OCI-LY7 (cell line): ENCODE data around the gene MISP3. TPM values are rescaled to one million over a fixed set of nuclear protein-coding genes. Genes with fewer than 3 reads are reported as not detected.

Experiments used
- BruUV-seq: library from RNA; stranded (reverse); fragments of 400-500 nt; replicated peaks from 2 replicates; lab custom pipeline; 2021; lab: Mats Ljungman, UMichigan
- CTCF ChIA-PET: fragments of 300-600 bp; sonication (Branson Sonifier 250); formaldehyde crosslinking; loops from one replicate; lab custom pipeline; 2022; ENCODE audit warnings: antibody characterized with exemption; ENCODE audit not compliant: unreplicated experiment; lab: Charles Lee
- POLR2A ChIA-PET: fragments of 300-600 bp; sonication (Branson Sonifier 250); formaldehyde crosslinking; loops from one replicate; lab custom pipeline; 2022; ENCODE audit warnings: antibody characterized with exemption; lab: Charles Lee
- DNase-seq: peaks from one replicate; pipeline ENCODE4 v3.0.0-alpha.2; 2015; ENCODE audit warnings: low spot score
- H2AFZ ChIP-seq: fragments of 200-600 bp; sonication (generic), shearing (Covaris generic); 2 replicates; pipeline ENCODE4 v1.6.1; 2014; ENCODE audit warnings: mild to moderate bottlenecking, antibody characterized with exemption, low read length, moderate library complexity
- H3K27ac ChIP-seq: fragments of 200-600 bp; sonication (generic); 2 replicates; pipeline ENCODE4 v1.5.1; 2014; ENCODE audit warnings: mixed run types, low read depth, mild to moderate bottlenecking, moderate library complexity, low read length, inconsistent platforms; ENCODE audit not compliant: poor library complexity, severe bottlenecking
- H3K36me3 ChIP-seq: fragments of 200-600 bp; sonication (generic); 2 replicates; pipeline ENCODE4 v1.6.1; 2014; ENCODE audit warnings: mild to moderate bottlenecking, antibody characterized with exemption, low read length, moderate library complexity, mixed read lengths; ENCODE audit not compliant: insufficient read depth
- H3K4me1 ChIP-seq: fragments of 200-600 bp; sonication (generic); 2 replicates; pipeline ENCODE4 v1.5.1; 2014; ENCODE audit warnings: mild to moderate bottlenecking, low read length; ENCODE audit not compliant: insufficient read depth, poor library complexity, severe bottlenecking
- H3K4me2 ChIP-seq: fragments of 200-600 bp; sonication (generic); 2 replicates; pipeline ENCODE4 v1.6.1; 2014; ENCODE audit warnings: mild to moderate bottlenecking, low read length
- H3K4me3 ChIP-seq: fragments of 200-600 bp; sonication (generic); 2 replicates; pipeline ENCODE4 v1.5.1; 2014; ENCODE audit warnings: mild to moderate bottlenecking, low read depth, low read length; ENCODE audit not compliant: poor library complexity, severe bottlenecking
- H3K79me2 ChIP-seq: fragments of 200-600 bp; sonication (generic); 2 replicates; pipeline ENCODE4 v1.6.1; 2016; ENCODE audit warnings: low read depth, mild to moderate bottlenecking, low read length, moderate library complexity, mixed read lengths; ENCODE audit not compliant: insufficient read depth
- H3K9me2 ChIP-seq: fragments of 200-600 bp; sonication (generic); 2 replicates; pipeline ENCODE4 v1.6.1; 2016; ENCODE audit warnings: mild to moderate bottlenecking, low read length, mixed read lengths; ENCODE audit not compliant: insufficient read depth
- H3K9me3 ChIP-seq: fragments of 200-600 bp; sonication (generic); 2 replicates; pipeline ENCODE4 v1.6.1; 2014; ENCODE audit warnings: mild to moderate bottlenecking, mixed run types, low read length, mixed read lengths
- H4K20me1 ChIP-seq: fragments of 200-600 bp; sonication (generic); 2 replicates; pipeline ENCODE4 v1.6.1; 2014; ENCODE audit warnings: mild to moderate bottlenecking, antibody characterized with exemption, low read length, moderate library complexity, mixed read lengths; ENCODE audit not compliant: insufficient read depth
- EZH2phosphoT487 ChIP-seq: fragments of 200-600 bp; sonication (generic); IDR thresholded peaks from 2 replicates; pipeline ENCODE4 v1.6.1; 2018; ENCODE audit warnings: low read depth, borderline replicate concordance, mild to moderate bottlenecking, mixed run types, antibody characterized with exemption, low read length, moderate library complexity, mixed read lengths
- intact Hi-C: fragments of 100-400 bp; cut with micrococcal nuclease; formaldehyde crosslinking; loops from one replicate; pipeline ENCODE4 v1.10.0; 2022; ENCODE audit not compliant: unreplicated experiment
- total RNA-seq, 2 experiments: library from RNA; depleted of rRNA in 1 of 2; stranded (reverse); fragments of >200 nt in 1 of 2; shearing (Covaris generic) in 1 of 2; gene quantifications; 2 replicates each; pipeline ENCODE4 v1.2.3, GENCODE V29; 2014 to 2022
- TF ChIP-seq, protein P1 (sequence below): fragments of 200-600 bp; sonication (generic); conservative IDR thresholded peaks from 2 replicates; pipeline ENCODE4 v1.5.1; 2014; ENCODE audit warnings: mild to moderate bottlenecking, antibody characterized with exemption, low read length, moderate library complexity, mixed read lengths

Gene MISP3
- total RNA-seq, 2 experiments from 2014 or later: 3.3 to 3.9 TPM

DNA sequence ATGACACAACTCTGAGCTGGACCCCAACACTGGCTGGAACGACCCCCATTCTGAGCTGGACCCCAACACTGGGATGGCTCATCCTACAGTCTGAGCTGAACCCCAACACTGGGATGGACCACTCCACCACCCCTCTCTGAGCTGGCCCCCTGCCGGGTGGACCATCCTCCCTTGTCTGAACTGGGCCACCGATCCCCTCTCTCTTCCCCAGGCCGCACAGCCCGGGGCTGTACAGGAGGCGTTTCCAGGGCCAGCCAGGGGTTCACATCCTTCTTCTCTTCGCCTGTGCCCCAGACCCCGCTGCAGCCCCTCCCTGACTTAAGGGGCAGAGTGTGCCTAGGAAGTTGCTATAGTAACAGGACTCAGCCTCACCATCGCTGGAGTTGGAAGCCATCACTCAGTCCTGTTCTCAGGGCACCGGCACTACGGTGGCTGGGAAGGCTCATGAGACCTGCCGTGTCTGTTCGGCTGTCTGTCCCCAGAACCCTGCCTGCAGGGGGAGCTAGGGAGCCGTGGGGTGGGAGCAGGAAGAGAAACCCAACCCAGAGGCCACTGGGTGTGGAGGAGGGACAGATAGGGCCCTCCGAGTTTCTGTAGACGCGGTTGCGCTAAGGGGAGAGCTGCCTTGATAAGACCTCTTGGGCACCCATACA is 41.3 kb downstream of the MISP3 start:
- BruUV-seq: no TSS peak
- Histone ChIP-seq H3K27ac (no peak overlapping the region), H3K4me3 (no peak overlapping the region), H2AFZ (no peak overlapping the region), H3K9me3 (no peaks in the 10 kb centered on the region), H3K4me2 (peak overlapping the region; percentile 24; the same call in 1 of the 2 replicates), H3K9me2 (no peaks in the 10 kb centered on the region), H3K36me3 (no peaks in the 10 kb centered on the region), H3K4me1 (peaks cover 30% of the 10 kb centered on the region), H3K79me2 (no peaks in the 10 kb centered on the region; the same call in 1 of the 2 replicates), H4K20me1 (no peaks in the 10 kb centered on the region)
- POLR2A ChIA-PET: no interaction called here
- TF ChIP-seq EZH2phosphoT487: no peak
- TF ChIP-seq, protein P1, sequence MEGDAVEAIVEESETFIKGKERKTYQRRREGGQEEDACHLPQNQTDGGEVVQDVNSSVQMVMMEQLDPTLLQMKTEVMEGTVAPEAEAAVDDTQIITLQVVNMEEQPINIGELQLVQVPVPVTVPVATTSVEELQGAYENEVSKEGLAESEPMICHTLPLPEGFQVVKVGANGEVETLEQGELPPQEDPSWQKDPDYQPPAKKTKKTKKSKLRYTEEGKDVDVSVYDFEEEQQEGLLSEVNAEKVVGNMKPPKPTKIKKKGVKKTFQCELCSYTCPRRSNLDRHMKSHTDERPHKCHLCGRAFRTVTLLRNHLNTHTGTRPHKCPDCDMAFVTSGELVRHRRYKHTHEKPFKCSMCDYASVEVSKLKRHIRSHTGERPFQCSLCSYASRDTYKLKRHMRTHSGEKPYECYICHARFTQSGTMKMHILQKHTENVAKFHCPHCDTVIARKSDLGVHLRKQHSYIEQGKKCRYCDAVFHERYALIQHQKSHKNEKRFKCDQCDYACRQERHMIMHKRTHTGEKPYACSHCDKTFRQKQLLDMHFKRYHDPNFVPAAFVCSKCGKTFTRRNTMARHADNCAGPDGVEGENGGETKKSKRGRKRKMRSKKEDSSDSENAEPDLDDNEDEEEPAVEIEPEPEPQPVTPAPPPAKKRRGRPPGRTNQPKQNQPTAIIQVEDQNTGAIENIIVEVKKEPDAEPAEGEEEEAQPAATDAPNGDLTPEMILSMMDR: peak; percentile 74
- intact Hi-C loops: loop anchor here (1.0 kb wide), 1 partner anchor 41 kb away; no protein-coding TSS in a partner anchor
- DNase-seq: peak; percentile 31
- CTCF ChIA-PET: no interaction called here

DNA sequence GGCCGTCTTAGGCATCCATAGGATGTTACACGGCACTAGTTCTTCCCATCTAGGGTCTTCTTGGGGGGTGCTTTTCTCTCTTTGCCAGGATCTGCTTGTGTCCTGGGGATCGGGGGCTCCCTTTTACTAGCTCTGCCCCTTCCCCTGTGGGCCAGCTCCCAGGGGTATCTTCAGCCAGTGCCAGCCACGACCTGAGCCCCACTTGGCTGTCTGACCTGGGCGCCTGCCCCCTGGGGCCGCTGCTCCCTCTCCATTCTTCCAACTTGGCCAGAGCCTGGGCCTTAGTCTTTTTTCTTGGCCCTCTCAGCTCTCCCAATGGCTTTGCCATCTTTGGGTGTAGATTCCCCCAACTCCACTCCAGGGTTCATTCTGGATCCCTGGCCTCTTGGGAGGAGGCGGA is 41.9 kb downstream of the MISP3 start:
- H3K9me3 ChIP-seq: no peaks in the 10 kb centered on the region
- no peaks in the 10 kb centered on the region for H3K9me2 ChIP-seq
- H3K4me2 ChIP-seq: peak overlapping the region; percentile 28; the same call in 1 of the 2 replicates
- no peak for TF ChIP-seq EZH2phosphoT487
- TF ChIP-seq, protein P1: no peak
- no peaks in the 10 kb centered on the region for H4K20me1 ChIP-seq
- ChIA-PET POLR2A (interaction anchor here (1.5 kb wide), 1 partner anchor 18 kb away, joined by 4 read pairs; no protein-coding TSS in a partner anchor), CTCF (no interaction called here)
- no peaks in the 10 kb centered on the region; the same call in 1 of the 2 replicates for H3K79me2 ChIP-seq
- DNase-seq: no peak
- no peak overlapping the region for H3K4me3 ChIP-seq
- BruUV-seq: no TSS peak
- peaks cover 31% of the 10 kb centered on the region for H3K4me1 ChIP-seq
- no peak overlapping the region for H3K27ac ChIP-seq
- H3K36me3 ChIP-seq: no peaks in the 10 kb centered on the region
- H2AFZ ChIP-seq: no peak overlapping the region
- intact Hi-C loops: loop anchor here (1.0 kb wide), 1 partner anchor 41 kb away; no protein-coding TSS in a partner anchor

DNA sequence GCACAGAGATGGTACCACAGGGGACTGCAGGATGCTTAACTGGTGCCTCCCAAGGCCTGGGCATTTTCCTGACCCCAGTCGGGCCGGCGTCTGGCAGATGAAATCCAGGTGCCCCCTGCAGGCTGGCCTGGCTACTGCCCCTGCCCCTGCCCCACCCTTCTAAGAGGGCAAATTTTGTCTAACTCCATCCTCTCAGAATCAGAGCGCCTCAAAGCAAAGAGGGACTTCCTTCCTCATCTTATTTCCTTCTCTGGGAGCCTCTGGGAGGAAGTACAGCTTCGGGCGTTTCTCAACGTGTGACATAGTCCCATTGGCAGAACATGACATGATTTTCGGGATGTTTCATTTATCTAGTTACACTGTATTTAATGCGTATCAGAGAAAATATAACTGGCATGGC is 42.3 kb downstream of the MISP3 start:
- Histone ChIP-seq H3K4me2 (peak overlapping the region; percentile 28; the same call in 1 of the 2 replicates), H3K4me1 (peaks cover 31% of the 10 kb centered on the region), H3K4me3 (no peak overlapping the region), H3K9me2 (no peaks in the 10 kb centered on the region), H2AFZ (no peak overlapping the region), H3K79me2 (no peaks in the 10 kb centered on the region; the same call in 1 of the 2 replicates), H3K27ac (no peak overlapping the region), H4K20me1 (no peaks in the 10 kb centered on the region), H3K36me3 (peaks cover 2% of the 10 kb centered on the region), H3K9me3 (no peaks in the 10 kb centered on the region)
- CTCF ChIA-PET: no interaction called here
- no peak for TF ChIP-seq EZH2phosphoT487
- TF ChIP-seq, protein P1: peak; percentile 78
- DNase-seq: peak; percentile 57
- BruUV-seq: no TSS peak
- intact Hi-C loops: loop anchor here (1.0 kb wide), 1 partner anchor 42 kb away; no protein-coding TSS in a partner anchor
- POLR2A ChIA-PET: interaction anchor here (0.9 to 1.5 kb wide), 2 partner anchors 19 to 22 kb away, joined by 3 to 4 read pairs; partner anchors contain the start of gene ASF1B
